OCI-LY1 (cell line): ENCODE results near the gene AKAP8L.

Experiments used
- H2AFZ ChIP-seq: fragments of 200-600 bp; sonication (generic), shearing (Covaris generic); 2 replicates; pipeline ENCODE4 v1.6.0; 2014; ENCODE audit warnings: antibody characterized with exemption, mild to moderate bottlenecking, low read length
- H3F3A ChIP-seq: fragments of 200-600 bp; sonication (generic), shearing (Covaris generic); 2 replicates; pipeline ENCODE4 v1.6.0; 2014; ENCODE audit warnings: mild to moderate bottlenecking, antibody characterized with exemption, low read length, moderate library complexity; ENCODE audit not compliant: insufficient read depth
- H3K27ac ChIP-seq: fragments of 200-600 bp; sonication (generic); 2 replicates; pipeline ENCODE4 v1.5.1; 2014; ENCODE audit warnings: low read length, mixed run types, mild to moderate bottlenecking, low read depth; ENCODE audit not compliant: poor library complexity, severe bottlenecking
- H3K27me3 ChIP-seq: fragments of 200-600 bp; sonication (generic); 2 replicates; pipeline ENCODE4 v1.6.0; 2014; ENCODE audit warnings: antibody characterized with exemption, mild to moderate bottlenecking, low read length, moderate library complexity; ENCODE audit not compliant: insufficient read depth
- H3K36me3 ChIP-seq: fragments of 200-600 bp; sonication (generic); 2 replicates; pipeline ENCODE4 v1.6.1; 2014; ENCODE audit warnings: mild to moderate bottlenecking, antibody characterized with exemption, low read length, moderate library complexity, mixed read lengths; ENCODE audit not compliant: insufficient read depth
- H3K4me1 ChIP-seq: fragments of 200-600 bp; sonication (generic); 2 replicates; pipeline ENCODE4 v1.5.1; 2014; ENCODE audit warnings: mild to moderate bottlenecking, low read length, moderate library complexity; ENCODE audit not compliant: insufficient read depth, severe bottlenecking
- H3K4me2 ChIP-seq: fragments of 200-600 bp; sonication (generic), shearing (Covaris generic); 2 replicates; pipeline ENCODE4 v1.6.1; 2014; ENCODE audit warnings: low read length
- H3K4me3 ChIP-seq: fragments of 200-600 bp; sonication (generic); 2 replicates; pipeline ENCODE4 v1.5.1; 2014; ENCODE audit warnings: low read length, low read depth, mild to moderate bottlenecking, mixed read lengths; ENCODE audit not compliant: poor library complexity, severe bottlenecking
- H3K79me2 ChIP-seq: fragments of 200-600 bp; shearing (Covaris generic); 2 replicates; pipeline ENCODE4 v1.6.1; 2016; ENCODE audit warnings: mixed run types, low read length, mixed read lengths; ENCODE audit not compliant: insufficient read depth
- H3K9ac ChIP-seq: fragments of 200-600 bp; sonication (generic), shearing (Covaris generic); 2 replicates; pipeline ENCODE4 v1.6.1; 2014; ENCODE audit warnings: mild to moderate bottlenecking, low read length, mixed read lengths
- H3K9me2 ChIP-seq: fragments of 200-600 bp; sonication (generic), shearing (Covaris generic); 2 replicates; pipeline ENCODE4 v1.6.1; 2014; ENCODE audit warnings: low read depth, mild to moderate bottlenecking, low read length, mixed read lengths
- H3K9me3 ChIP-seq: fragments of 200-600 bp; shearing (Covaris generic); 2 replicates; pipeline ENCODE4 v1.6.1; 2014; ENCODE audit warnings: low read length, mixed read lengths
- H4K20me1 ChIP-seq: fragments of 200-600 bp; sonication (generic), shearing (Covaris generic); 2 replicates; pipeline ENCODE4 v1.6.0; 2016; ENCODE audit warnings: mild to moderate bottlenecking, low read length; ENCODE audit not compliant: insufficient read depth
- CTCF ChIP-seq: fragments of 200-600 bp; sonication (generic), shearing (Covaris generic); IDR thresholded peaks from 2 replicates; pipeline ENCODE4 v1.5.1; 2017; ENCODE audit warnings: mild to moderate bottlenecking, antibody characterized with exemption, low read length, moderate library complexity, mixed read lengths
- EZH2 ChIP-seq: fragments of 200-600 bp; sonication (generic), shearing (Covaris generic); IDR thresholded peaks from 2 replicates; pipeline ENCODE4 v1.8.0; 2017; ENCODE audit warnings: borderline replicate concordance, mixed run types, mild to moderate bottlenecking, antibody characterized with exemption, low read length, moderate library complexity, mixed read lengths

Gene AKAP8L

GRCh38 chr19:15456441-15456840 is 37.7 kb upstream of the AKAP8L start:
- TF ChIP-seq EZH2, result no peak
- TF ChIP-seq CTCF, result no peak
- no peaks in the 10 kb centered on the region for H3K9me3 ChIP-seq
- H3K4me3 ChIP-seq, result no peak overlapping the region
- H3K9me2 ChIP-seq, result no peaks in the 10 kb centered on the region
- H3K9ac ChIP-seq, result no peak overlapping the region
- peaks cover 18% of the 10 kb centered on the region for H3K36me3 ChIP-seq
- no peaks in the 10 kb centered on the region for H4K20me1 ChIP-seq
- peaks cover 3% of the 10 kb centered on the region; the same call in 1 of the 2 replicates for H3F3A ChIP-seq
- H3K27ac ChIP-seq, result no peak overlapping the region
- no peak overlapping the region for H2AFZ ChIP-seq
- no peak overlapping the region for H3K4me2 ChIP-seq
- no peaks in the 10 kb centered on the region for H3K27me3 ChIP-seq
- no peaks in the 10 kb centered on the region for H3K79me2 ChIP-seq
- H3K4me1 ChIP-seq, result no peaks in the 10 kb centered on the region

- Histone ChIP-seq H3K79me2 (no peaks in the 10 kb centered on the region), H3K4me2 (no peak overlapping the region), H3K9ac (no peak overlapping the region), H3K9me3 (no peaks in the 10 kb centered on the region), H3K4me1 (no peaks in the 10 kb centered on the region), H3K9me2 (no peaks in the 10 kb centered on the region), H2AFZ (no peak overlapping the region), H3K27ac (no peak overlapping the region), H3K4me3 (no peak overlapping the region), H3K36me3 (peaks cover 18% of the 10 kb centered on the region), H3K27me3 (no peaks in the 10 kb centered on the region), H3F3A (peaks cover 7% of the 10 kb centered on the region; the same call in 1 of the 2 replicates), H4K20me1 (no peaks in the 10 kb centered on the region)
- TF ChIP-seq EZH2, result no peak
- TF ChIP-seq CTCF, result no peak
Observed at GRCh38 chr19:15455996-15456395, 37.2 kb upstream of the AKAP8L start.

GRCh38 chr19:15453906-15454860 is 35.4 kb upstream of the AKAP8L start:
- Histone ChIP-seq H3F3A (peaks cover 7% of the 10 kb centered on the region), H3K79me2 (no peaks in the 10 kb centered on the region), H4K20me1 (no peaks in the 10 kb centered on the region), H3K9me3 (no peaks in the 10 kb centered on the region), H3K36me3 (peaks cover 18% of the 10 kb centered on the region), H3K27ac (no peak overlapping the region), H3K4me1 (peaks cover 1% of the 10 kb centered on the region), H3K4me2 (no peak overlapping the region), H2AFZ (no peak overlapping the region), H3K4me3 (no peak overlapping the region), H3K9me2 (no peaks in the 10 kb centered on the region), H3K27me3 (no peaks in the 10 kb centered on the region), H3K9ac (no peak overlapping the region)
- TF ChIP-seq CTCF, result no peak
- no peak for TF ChIP-seq EZH2
